Right lobe of liver (tissue), 4 donors: Measurements from ENCODE around the gene WNK2.

Source experiments
- CTCF ChIP-seq, 4 donors: fragments of 200-600 bp in 3 of 4; fragments of 450-650 bp in 1 of 4; IDR thresholded peaks; one replicate each; pipeline versions ENCODE4 v1.5.1 to v1.8.0; 2016 to 2022; ENCODE audit warnings: antibody characterized with exemption in 4 of 4, mild to moderate bottlenecking in 2 of 4
- POLR2A ChIP-seq: fragments of 450-650 bp; IDR thresholded peaks from one replicate; pipeline ENCODE4 v1.6.1; 2017; ENCODE audit warnings: antibody characterized with exemption, mild to moderate bottlenecking
- donor health status: DM: no; HTN: no; CAD: no.
- donor health status: DM: no; HTN: no; CAD: no.
- donor health status: DM: no; HTN: yes; CAD: no.

- TF ChIP-seq POLR2A = no peak
- TF ChIP-seq CTCF (IDR thresholded peaks at IDR 0.05) = no peak
These were observed 57.0 kb downstream of the WNK2 start for GRCh38 chr9:93240891-93241334.
